C4-2B (cell line): Measurements from ENCODE around the gene NSUN2.
"Not testable (repeated sequence)": the region's sequence is repeated elsewhere in the genome, so short reads cannot be mapped to it uniquely, and the experiment has no call there.

ENCODE experiments used
- H3K27ac ChIP-seq: fragments of 450-650 bp; 2 replicates; pipeline ENCODE4 v1.5.1; 2017
- ZFX ChIP-seq: fragments of 450-650 bp; IDR thresholded peaks from 2 replicates; pipeline ENCODE4 v1.6.1; 2017
- TF ChIP-seq, protein P1 (sequence below): fragments of 450-650 bp; conservative IDR thresholded peaks from 2 replicates; pipeline ENCODE4 v1.5.1; 2017; ENCODE audit warnings: mild to moderate bottlenecking

Gene NSUN2

DNA sequence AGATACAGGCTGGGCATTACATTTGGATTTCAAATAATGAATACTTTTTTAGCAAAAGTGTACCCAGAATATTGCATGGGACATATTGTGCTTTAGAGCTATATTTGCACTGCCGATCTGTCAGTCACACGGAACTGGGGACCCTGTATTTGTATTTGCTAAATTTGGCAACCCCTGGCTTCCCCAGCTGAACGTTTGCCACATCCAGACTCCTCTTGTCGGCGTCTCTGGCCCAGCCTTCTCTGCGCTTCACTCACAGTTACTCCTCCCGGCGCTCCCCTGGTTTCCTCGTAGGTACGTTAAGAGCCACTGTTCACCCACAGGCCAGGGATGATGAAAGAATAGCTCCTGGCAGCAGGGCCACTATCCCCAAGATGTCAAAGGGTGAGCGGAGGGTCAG is 58.7 kb downstream of the NSUN2 start:
- H3K27ac ChIP-seq, result no peak overlapping the region
- TF ChIP-seq ZFX, result no peak
- TF ChIP-seq, protein P1, sequence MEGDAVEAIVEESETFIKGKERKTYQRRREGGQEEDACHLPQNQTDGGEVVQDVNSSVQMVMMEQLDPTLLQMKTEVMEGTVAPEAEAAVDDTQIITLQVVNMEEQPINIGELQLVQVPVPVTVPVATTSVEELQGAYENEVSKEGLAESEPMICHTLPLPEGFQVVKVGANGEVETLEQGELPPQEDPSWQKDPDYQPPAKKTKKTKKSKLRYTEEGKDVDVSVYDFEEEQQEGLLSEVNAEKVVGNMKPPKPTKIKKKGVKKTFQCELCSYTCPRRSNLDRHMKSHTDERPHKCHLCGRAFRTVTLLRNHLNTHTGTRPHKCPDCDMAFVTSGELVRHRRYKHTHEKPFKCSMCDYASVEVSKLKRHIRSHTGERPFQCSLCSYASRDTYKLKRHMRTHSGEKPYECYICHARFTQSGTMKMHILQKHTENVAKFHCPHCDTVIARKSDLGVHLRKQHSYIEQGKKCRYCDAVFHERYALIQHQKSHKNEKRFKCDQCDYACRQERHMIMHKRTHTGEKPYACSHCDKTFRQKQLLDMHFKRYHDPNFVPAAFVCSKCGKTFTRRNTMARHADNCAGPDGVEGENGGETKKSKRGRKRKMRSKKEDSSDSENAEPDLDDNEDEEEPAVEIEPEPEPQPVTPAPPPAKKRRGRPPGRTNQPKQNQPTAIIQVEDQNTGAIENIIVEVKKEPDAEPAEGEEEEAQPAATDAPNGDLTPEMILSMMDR, result no peak

DNA sequence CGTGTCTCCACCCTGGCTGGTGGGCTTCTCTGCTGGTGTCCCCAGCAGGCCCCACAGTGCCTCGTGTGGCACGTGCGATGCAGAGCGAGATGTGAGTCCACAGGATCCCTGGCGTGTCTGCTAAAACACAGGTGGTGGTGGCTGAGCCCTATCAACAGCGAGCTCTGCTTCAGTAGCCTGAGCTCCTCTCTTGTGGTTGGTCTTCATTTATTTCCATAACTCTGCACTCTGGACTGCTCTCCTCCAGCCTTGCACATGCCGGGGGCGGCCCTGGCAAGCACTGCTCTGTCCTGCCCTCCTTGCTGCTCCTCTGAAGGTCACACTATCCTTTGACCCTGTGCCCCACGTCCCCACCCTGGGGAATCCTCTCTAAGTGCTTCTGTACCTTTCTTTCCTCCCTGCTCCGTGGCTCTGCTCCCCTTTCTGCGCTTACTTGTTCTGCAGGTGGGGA is 59.2 kb downstream of the NSUN2 start:
- H3K27ac ChIP-seq, result no peak overlapping the region
- TF ChIP-seq ZFX, result no peak
- TF ChIP-seq, protein P1, result no peak

DNA sequence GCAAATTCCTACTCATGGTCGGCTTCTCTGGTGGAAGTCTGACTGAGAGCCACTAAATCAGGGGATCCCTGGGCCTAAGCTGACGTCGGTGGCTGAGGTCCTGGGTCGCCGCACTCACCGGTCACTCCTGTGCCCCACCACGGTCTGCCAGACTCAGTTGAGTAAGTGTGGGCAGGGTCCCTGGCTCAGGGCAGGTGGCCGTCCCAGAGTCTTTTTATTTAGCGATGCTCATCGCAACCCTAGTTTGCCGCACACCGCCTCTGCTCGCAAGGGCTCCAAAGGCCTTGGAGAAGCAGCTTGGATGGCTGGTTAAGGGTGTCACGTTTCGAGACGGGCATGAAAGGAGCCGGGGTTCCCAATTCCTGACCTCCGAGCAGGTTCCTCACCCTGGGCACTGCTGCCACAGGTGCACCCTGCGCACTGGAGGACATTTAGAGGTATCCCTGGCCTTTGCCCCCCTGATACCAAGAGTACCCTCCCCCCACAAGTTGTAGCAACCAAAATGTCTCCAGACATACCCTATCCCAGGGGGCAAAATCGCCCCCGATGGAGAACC is 59.9 kb downstream of the NSUN2 start:
- TF ChIP-seq, protein P1, result no peak
- no peak overlapping the region for H3K27ac ChIP-seq

DNA sequence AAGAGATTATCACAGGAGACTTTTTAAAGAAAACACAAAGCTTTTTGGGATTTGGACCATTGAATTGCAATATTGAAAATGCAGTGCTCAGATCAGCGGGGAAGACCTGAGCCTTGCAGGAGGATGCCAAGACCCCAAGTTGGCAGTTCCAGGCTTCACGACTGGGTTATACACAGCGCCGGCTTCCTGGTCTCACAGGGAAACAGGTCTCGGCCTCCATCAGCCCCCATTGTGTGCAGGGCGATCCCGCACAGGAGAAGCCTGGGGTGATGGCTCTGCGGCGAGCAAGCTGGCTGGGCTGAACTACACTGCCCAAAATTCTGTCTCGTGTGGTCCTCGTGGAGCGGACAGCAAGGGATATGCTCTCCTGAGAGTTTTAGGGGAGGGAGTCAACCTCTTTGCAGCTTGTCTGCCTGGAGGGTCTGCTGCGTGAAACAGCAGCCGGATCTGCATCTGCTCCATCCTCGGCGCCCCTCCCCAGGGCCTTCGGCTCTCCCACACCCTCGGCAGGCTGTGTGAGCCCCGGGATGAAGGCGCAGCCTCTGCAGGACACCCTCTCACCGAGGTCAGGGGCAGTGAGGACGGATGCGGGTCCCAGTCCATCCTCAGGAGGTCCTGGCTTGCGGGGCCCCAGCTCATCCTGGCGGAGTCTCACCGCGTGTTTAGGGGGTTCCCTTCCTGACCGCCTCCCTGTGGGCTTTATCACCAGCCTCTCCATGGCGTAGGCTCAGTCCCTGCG is 60.6 kb downstream of the NSUN2 start:
- TF ChIP-seq, protein P1, result no peak
- TF ChIP-seq ZFX, result no peak
- no peak overlapping the region for H3K27ac ChIP-seq

DNA sequence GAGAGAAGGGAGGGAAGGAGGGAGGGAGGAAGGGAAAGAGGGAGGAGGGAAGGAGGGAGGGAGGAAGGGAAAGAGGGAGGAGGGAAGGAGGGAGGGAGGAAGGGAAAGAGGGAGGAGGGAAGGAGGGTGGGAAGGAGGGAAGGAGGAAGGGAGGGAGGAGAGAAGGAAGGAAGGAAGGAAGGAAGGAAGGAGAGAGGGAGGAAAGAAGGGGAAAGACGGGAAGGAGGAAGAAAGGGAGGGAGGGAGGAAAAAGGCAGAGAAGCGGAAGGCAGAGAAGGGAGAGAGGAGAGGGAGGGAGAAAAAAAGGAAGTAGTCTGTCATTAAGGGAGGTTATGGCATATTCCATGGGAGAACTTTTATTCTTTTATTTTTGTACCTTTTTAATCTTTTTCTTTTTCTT is 61.2 kb downstream of the NSUN2 start:
- H3K27ac ChIP-seq, result not testable (repeated sequence)

DNA sequence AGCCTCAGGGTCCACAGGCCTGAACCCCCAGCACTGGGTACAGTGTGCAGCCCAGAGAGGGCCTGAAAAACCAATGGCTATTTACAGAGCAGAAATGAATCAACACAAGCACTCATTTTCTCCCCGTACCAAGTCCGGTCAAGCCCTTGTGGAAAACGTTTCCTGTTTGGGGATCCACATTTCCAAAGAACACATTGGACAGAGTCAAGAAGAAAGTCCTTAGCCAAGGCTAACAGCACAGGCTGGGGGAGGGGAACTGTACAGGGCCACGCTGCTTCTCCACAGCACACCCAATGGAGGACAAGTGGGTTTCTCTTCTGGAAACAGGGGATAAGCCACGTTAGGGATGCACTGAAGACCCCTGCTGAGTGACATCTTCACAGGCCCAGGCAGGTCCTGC is 62.3 kb downstream of the NSUN2 start:
- TF ChIP-seq, protein P1, result no peak
- no peak for TF ChIP-seq ZFX
- no peak overlapping the region for H3K27ac ChIP-seq

DNA sequence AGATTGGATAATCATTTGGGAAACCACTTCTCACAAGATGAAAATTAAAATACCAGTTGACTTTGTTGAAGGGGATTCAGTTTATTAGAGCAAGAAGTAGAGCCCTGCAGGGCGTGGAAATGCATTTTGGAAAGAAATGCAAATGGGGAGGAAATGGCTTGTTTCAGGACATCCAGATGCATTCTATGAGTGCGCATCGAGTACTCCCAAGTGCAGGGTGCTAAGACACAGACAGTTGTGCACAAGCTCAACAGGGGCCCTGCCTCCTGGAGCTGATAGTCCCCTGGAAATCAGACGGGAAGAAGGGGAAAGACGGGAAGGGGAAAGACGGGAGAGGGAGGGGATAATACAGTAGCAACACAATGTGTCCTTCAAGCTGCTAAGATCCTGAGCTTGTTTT is 64.0 kb downstream of the NSUN2 start:
- no peak overlapping the region for H3K27ac ChIP-seq
- TF ChIP-seq, protein P1, result no peak
- TF ChIP-seq ZFX, result no peak

DNA sequence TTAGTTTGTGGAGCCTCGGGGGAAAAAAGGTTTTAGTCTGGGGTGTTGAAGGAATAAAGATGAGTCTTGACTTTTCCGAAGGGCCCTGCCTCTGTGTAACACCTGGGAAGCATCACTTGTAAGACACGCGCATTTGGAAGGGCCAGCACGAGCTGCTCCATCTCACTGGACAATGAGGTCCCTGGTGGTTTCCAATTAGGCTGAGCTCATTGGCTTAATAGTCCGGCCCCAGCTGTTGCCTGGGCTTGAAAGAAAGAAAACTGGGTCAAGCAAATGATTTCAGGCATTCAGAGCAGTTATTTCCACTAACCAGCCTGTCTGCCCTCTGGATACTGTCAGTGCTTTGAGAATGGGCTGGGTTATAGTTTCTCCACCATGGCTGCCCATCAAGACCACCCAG is 64.5 kb downstream of the NSUN2 start:
- TF ChIP-seq, protein P1, result no peak
- TF ChIP-seq ZFX, result no peak
- no peak overlapping the region for H3K27ac ChIP-seq
